Right forelimb (tissue), 1 donor: Measurements from ENCODE around the gene LTBP1.

ENCODE experiments used
- DNase-seq: peaks from one replicate; pipeline ENCODE4 v3.0.0-alpha.2; 2018

LTBP1 gene

GRCh38 chr2:33084433-33084832 is 137.7 kb downstream of the LTBP1 start:
- no peak for DNase-seq

- DNase-seq, result no peak
Observed at GRCh38 chr2:33085646-33086045, 138.9 kb downstream of the LTBP1 start.

- no peak for DNase-seq
Observed at GRCh38 chr2:33086400-33087015, 139.8 kb downstream of the LTBP1 start.

- no peak for DNase-seq
Observed at GRCh38 chr2:33090553-33091134, 143.9 kb downstream of the LTBP1 start.

- DNase-seq, result no peak
Observed at GRCh38 chr2:33091541-33092123, 144.9 kb downstream of the LTBP1 start.

- no peak for DNase-seq
Observed at GRCh38 chr2:33093283-33093993, 146.7 kb downstream of the LTBP1 start.

- DNase-seq, result no peak
Observed at GRCh38 chr2:33094303-33094702, 147.6 kb downstream of the LTBP1 start.

GRCh38 chr2:33099989-33100388 is 153.2 kb downstream of the LTBP1 start:
- no peak for DNase-seq

- no peak for DNase-seq
Observed at GRCh38 chr2:33100921-33101320, 154.2 kb downstream of the LTBP1 start.

- no peak for DNase-seq
Observed at GRCh38 chr2:33104052-33104623, 157.4 kb downstream of the LTBP1 start.

- no peak for DNase-seq
Observed at GRCh38 chr2:33104726-33105125, 158.0 kb downstream of the LTBP1 start.

- no peak for DNase-seq
Observed at GRCh38 chr2:33106115-33106514, 159.4 kb downstream of the LTBP1 start.

- DNase-seq, result no peak
Observed at GRCh38 chr2:33107690-33108482, 161.1 kb downstream of the LTBP1 start.

GRCh38 chr2:33108483-33109443 is 162.0 kb downstream of the LTBP1 start:
- no peak for DNase-seq

GRCh38 chr2:33110461-33110860 is 163.7 kb downstream of the LTBP1 start:
- no peak for DNase-seq

GRCh38 chr2:33111002-33111446 is 164.3 kb downstream of the LTBP1 start:
- no peak for DNase-seq

GRCh38 chr2:33115196-33115595 is 168.4 kb downstream of the LTBP1 start:
- DNase-seq, result no peak

GRCh38 chr2:33115728-33116127 is 169.0 kb downstream of the LTBP1 start:
- DNase-seq, result no peak

- no peak for DNase-seq
Observed at GRCh38 chr2:33116799-33117198, 170.0 kb downstream of the LTBP1 start.

GRCh38 chr2:33118651-33119050 is 171.9 kb downstream of the LTBP1 start:
- no peak for DNase-seq

- no peak for DNase-seq
Observed at GRCh38 chr2:33121416-33121815, 174.7 kb downstream of the LTBP1 start.
